Loucy (cell line): Measurements from ENCODE around the gene CRTC1.

Source experiments
- CTCF ChIP-seq: fragments of 200-600 bp; sonication (generic); conservative IDR thresholded peaks from 2 replicates; pipeline ENCODE4 v1.5.1; 2014; ENCODE audit warnings: mild to moderate bottlenecking, antibody characterized with exemption, low read length
- EZH2phosphoT487 ChIP-seq: fragments of 200-600 bp; IDR thresholded peaks from 2 replicates; pipeline ENCODE4 v1.6.1; 2018; ENCODE audit warnings: antibody characterized with exemption, mild to moderate bottlenecking, moderate library complexity, borderline replicate concordance

GRCh38 chr19:18780081-18780480, 96.6 kb downstream of the CRTC1 start:
- TF ChIP-seq CTCF (no peak), EZH2phosphoT487 (no peak)
